ENCODE data around the gene DRC7.
"Not testable (repeated sequence)": the region's sequence is repeated elsewhere in the genome, so short reads cannot be mapped to it uniquely, and the experiment has no call there.

Gene DRC7

GRCh38 chr16:57722210-57722499, 27.5 kb downstream of the DRC7 start:
- no peak overlapping the region for H3K4me3 Mint-ChIP-seq

GRCh38 chr16:57722651-57723050, 28.0 kb downstream of the DRC7 start:
- Mint-ChIP-seq H3K9me3 (no peaks in the 10 kb centered on the region), H3K27ac (no peak overlapping the region), H3K4me3 (no peak overlapping the region), H3K4me1 (ENCODE audit: low read depth) (no peaks in the 10 kb centered on the region), H3K27me3 (ENCODE audit: low read depth) (no peaks in the 10 kb centered on the region), H3K36me3 (ENCODE audit: low read depth) (no peaks in the 10 kb centered on the region)

More at GRCh38 chr16:57722210-57722499, 27.5 kb downstream of the DRC7 start:
- Mint-ChIP-seq H3K9me3 (no peaks in the 10 kb centered on the region), H3K27ac (no peak overlapping the region), H3K36me3 (ENCODE audit: low read depth) (no peaks in the 10 kb centered on the region), H3K27me3 (ENCODE audit: low read depth) (no peaks in the 10 kb centered on the region), H3K4me1 (ENCODE audit: low read depth) (no peaks in the 10 kb centered on the region)

GRCh38 chr16:57723170-57723569, 28.6 kb downstream of the DRC7 start:
- Mint-ChIP-seq H3K27me3 (ENCODE audit: low read depth) (no peaks in the 10 kb centered on the region), H3K27ac (no peak overlapping the region), H3K9me3 (no peaks in the 10 kb centered on the region), H3K36me3 (ENCODE audit: low read depth) (no peaks in the 10 kb centered on the region), H3K4me3 (no peak overlapping the region), H3K4me1 (ENCODE audit: low read depth) (no peaks in the 10 kb centered on the region)

GRCh38 chr16:57724531-57724930, 29.9 kb downstream of the DRC7 start:
- Mint-ChIP-seq H3K36me3 (ENCODE audit: low read depth) (no peaks in the 10 kb centered on the region), H3K4me3 (no peak overlapping the region), H3K4me1 (ENCODE audit: low read depth) (no peaks in the 10 kb centered on the region), H3K9me3 (no peaks in the 10 kb centered on the region), H3K27ac (no peak overlapping the region), H3K27me3 (ENCODE audit: low read depth) (no peaks in the 10 kb centered on the region)

GRCh38 chr16:57725151-57725550, 30.5 kb downstream of the DRC7 start:
- H3K27me3 Mint-ChIP-seq (ENCODE audit: low read depth), result no peaks in the 10 kb centered on the region
- no peaks in the 10 kb centered on the region for H3K9me3 Mint-ChIP-seq
- H3K4me1 Mint-ChIP-seq (ENCODE audit: low read depth), result no peaks in the 10 kb centered on the region
- H3K27ac Mint-ChIP-seq, result no peak overlapping the region
- H3K4me3 Mint-ChIP-seq, result no peak overlapping the region
- no peaks in the 10 kb centered on the region for H3K36me3 Mint-ChIP-seq (ENCODE audit: low read depth)

GRCh38 chr16:57725554-57725953, 30.9 kb downstream of the DRC7 start:
- H3K36me3 Mint-ChIP-seq (ENCODE audit: low read depth), result no peaks in the 10 kb centered on the region
- H3K27me3 Mint-ChIP-seq (ENCODE audit: low read depth), result no peaks in the 10 kb centered on the region
- no peak overlapping the region for H3K4me3 Mint-ChIP-seq
- H3K4me1 Mint-ChIP-seq (ENCODE audit: low read depth), result no peaks in the 10 kb centered on the region
- no peak overlapping the region for H3K27ac Mint-ChIP-seq
- H3K9me3 Mint-ChIP-seq, result no peaks in the 10 kb centered on the region

GRCh38 chr16:57725976-57726375, 31.4 kb downstream of the DRC7 start:
- no peaks in the 10 kb centered on the region for H3K36me3 Mint-ChIP-seq (ENCODE audit: low read depth)
- H3K9me3 Mint-ChIP-seq, result no peaks in the 10 kb centered on the region
- H3K27ac Mint-ChIP-seq, result no peak overlapping the region
- H3K4me3 Mint-ChIP-seq, result no peak overlapping the region
- no peaks in the 10 kb centered on the region for H3K4me1 Mint-ChIP-seq (ENCODE audit: low read depth)
- H3K27me3 Mint-ChIP-seq (ENCODE audit: low read depth), result no peaks in the 10 kb centered on the region

GRCh38 chr16:57726433-57726947, 31.9 kb downstream of the DRC7 start:
- H3K36me3 Mint-ChIP-seq (ENCODE audit: low read depth), result no peaks in the 10 kb centered on the region
- peaks cover 3% of the 10 kb centered on the region for H3K9me3 Mint-ChIP-seq
- H3K27me3 Mint-ChIP-seq (ENCODE audit: low read depth), result no peaks in the 10 kb centered on the region
- no peaks in the 10 kb centered on the region for H3K4me1 Mint-ChIP-seq (ENCODE audit: low read depth)
- H3K4me3 Mint-ChIP-seq, result no peak overlapping the region
- H3K27ac Mint-ChIP-seq, result no peak overlapping the region

GRCh38 chr16:57727610-57728009, 33.0 kb downstream of the DRC7 start:
- H3K27ac Mint-ChIP-seq, result no peak overlapping the region
- no peak overlapping the region for H3K4me3 Mint-ChIP-seq
- no peaks in the 10 kb centered on the region for H3K27me3 Mint-ChIP-seq (ENCODE audit: low read depth)
- peaks cover 9% of the 10 kb centered on the region for H3K9me3 Mint-ChIP-seq
- H3K36me3 Mint-ChIP-seq (ENCODE audit: low read depth), result peaks cover 2% of the 10 kb centered on the region
- no peaks in the 10 kb centered on the region for H3K4me1 Mint-ChIP-seq (ENCODE audit: low read depth)

- Mint-ChIP-seq H3K4me1 (ENCODE audit: low read depth) (no peaks in the 10 kb centered on the region), H3K4me3 (no peak overlapping the region), H3K27ac (no peak overlapping the region), H3K9me3 (peaks cover 19% of the 10 kb centered on the region), H3K36me3 (ENCODE audit: low read depth) (peaks cover 10% of the 10 kb centered on the region), H3K27me3 (ENCODE audit: low read depth) (no peaks in the 10 kb centered on the region)
Measured at GRCh38 chr16:57728336-57729181, 34.0 kb downstream of the DRC7 start.

GRCh38 chr16:57729182-57729484, 34.5 kb downstream of the DRC7 start:
- peaks cover 19% of the 10 kb centered on the region for H3K9me3 Mint-ChIP-seq
- peaks cover 13% of the 10 kb centered on the region for H3K36me3 Mint-ChIP-seq (ENCODE audit: low read depth)
- H3K4me1 Mint-ChIP-seq (ENCODE audit: low read depth), result no peaks in the 10 kb centered on the region

GRCh38 chr16:57729852-57730251, 35.2 kb downstream of the DRC7 start:
- H3K27me3 Mint-ChIP-seq (ENCODE audit: low read depth); H3K4me3 Mint-ChIP-seq; H3K4me1 Mint-ChIP-seq (ENCODE audit: low read depth); H3K27ac Mint-ChIP-seq: not testable (repeated sequence)
- Mint-ChIP-seq H3K9me3 (peaks cover 19% of the 10 kb centered on the region), H3K36me3 (ENCODE audit: low read depth) (peaks cover 13% of the 10 kb centered on the region)

More at GRCh38 chr16:57729182-57729484, 34.5 kb downstream of the DRC7 start:
- Mint-ChIP-seq H3K27me3 (ENCODE audit: low read depth) (no peaks in the 10 kb centered on the region), H3K27ac (no peak overlapping the region), H3K4me3 (no peak overlapping the region)

- peaks cover 3% of the 10 kb centered on the region for H3K4me1 Mint-ChIP-seq (ENCODE audit: low read depth)
- H3K27me3 Mint-ChIP-seq (ENCODE audit: low read depth), result no peaks in the 10 kb centered on the region
- H3K27ac Mint-ChIP-seq, result no peak overlapping the region
- peaks cover 19% of the 10 kb centered on the region for H3K9me3 Mint-ChIP-seq
- H3K4me3 Mint-ChIP-seq, result no peak overlapping the region
- peaks cover 13% of the 10 kb centered on the region for H3K36me3 Mint-ChIP-seq (ENCODE audit: low read depth)
Measured at GRCh38 chr16:57730771-57731730, 36.4 kb downstream of the DRC7 start.

GRCh38 chr16:57732037-57732436, 37.4 kb downstream of the DRC7 start:
- H3K36me3 Mint-ChIP-seq (ENCODE audit: low read depth), result peaks cover 13% of the 10 kb centered on the region
- H3K27ac Mint-ChIP-seq, result no peak overlapping the region
- no peak overlapping the region for H3K4me3 Mint-ChIP-seq
- peaks cover 19% of the 10 kb centered on the region for H3K9me3 Mint-ChIP-seq
- peaks cover 11% of the 10 kb centered on the region for H3K4me1 Mint-ChIP-seq (ENCODE audit: low read depth)
- no peaks in the 10 kb centered on the region for H3K27me3 Mint-ChIP-seq (ENCODE audit: low read depth)

GRCh38 chr16:57732714-57733113, 38.1 kb downstream of the DRC7 start:
- H3K36me3 Mint-ChIP-seq (ENCODE audit: low read depth), result peaks cover 13% of the 10 kb centered on the region
- peaks cover 19% of the 10 kb centered on the region for H3K9me3 Mint-ChIP-seq
- no peaks in the 10 kb centered on the region for H3K27me3 Mint-ChIP-seq (ENCODE audit: low read depth)
- peak overlapping the region; percentile 51 for H3K4me3 Mint-ChIP-seq
- H3K4me1 Mint-ChIP-seq (ENCODE audit: low read depth), result peaks cover 17% of the 10 kb centered on the region
- peak overlapping the region; percentile 33 for H3K27ac Mint-ChIP-seq

Data from T-helper 1 cell treated with Interleukin-12 subunit alpha and Interleukin-12 subunit beta and Interleukin-4 antibody, amounts not matched to agents 30 μg/mL and 1 μg/mL, for 36 hours (primary cell).